Endothelial cell of umbilical vein (primary cell): ENCODE results near the gene NDUFS2. TPM values are rescaled to one million over a fixed set of nuclear protein-coding genes. Genes with fewer than 3 reads are reported as not detected.

Experiments
- BruUV-seq: library from RNA; stranded (reverse); fragments of 400-500 nt; replicated peaks from 2 replicates; lab custom pipeline; 2021; lab: Mats Ljungman, UMichigan
- CTCF ChIA-PET: fragments of 300-600, 350-600 bp; sonication (Branson Sonifier 250); formaldehyde crosslinking; loops from one replicate; lab custom pipeline; 2021; ENCODE audit warnings: antibody characterized with exemption, inconsistent platforms; lab: Charles Lee
- POLR2A ChIA-PET: fragments of 300-600, 350-600 bp; sonication (Branson Sonifier 250); formaldehyde crosslinking; loops from one replicate; lab custom pipeline; 2021; ENCODE audit warnings: antibody characterized with exemption, inconsistent platforms; lab: Charles Lee
- DNase-seq: peaks from one replicate; pipeline ENCODE4 v3.0.0-alpha.2; 2011; ENCODE audit warnings: low read depth, low spot score
- FAIRE-seq: peaks from 2 replicates; lab custom pipeline; 2011; peaks lifted over from hg19 to GRCh38; lab: Jason Lieb, UNC
- H2AFZ ChIP-seq: 2 replicates; pipeline ENCODE4 v1.6.0; 2012; ENCODE audit warnings: low read depth, low read length, control low read depth, inconsistent platforms
- H3K27ac ChIP-seq: 2 replicates; pipeline ENCODE4 v1.5.1; 2011; ENCODE audit warnings: low read depth, mild to moderate bottlenecking, control low read depth, low read length, moderate library complexity; ENCODE audit not compliant: insufficient read depth
- H3K27me3 ChIP-seq, 2 experiments: 2 replicates each; pipeline versions ENCODE4 v1.6.0 to v1.6.1; 2011; ENCODE audit warnings: low read length in 2 of 2, mixed read lengths in 1 of 2; ENCODE audit not compliant: control insufficient read depth in 2 of 2, insufficient read depth in 2 of 2
- H3K36me3 ChIP-seq, 2 experiments: 2 replicates in 1 of 2; 3 replicates in 1 of 2; pipeline ENCODE4 v1.5.1; 2011; ENCODE audit warnings: low read length in 2 of 2, mild to moderate bottlenecking in 1 of 2, moderate library complexity in 1 of 2; ENCODE audit not compliant: control insufficient read depth in 2 of 2, insufficient read depth in 2 of 2; ENCODE audit errors: extremely low read depth in 1 of 2
- H3K4me1 ChIP-seq: 3 replicates; pipeline ENCODE4 v1.5.1; 2011; ENCODE audit warnings: mild to moderate bottlenecking, low read length; ENCODE audit not compliant: control insufficient read depth, insufficient read depth; ENCODE audit errors: extremely low read depth
- H3K4me2 ChIP-seq: 2 replicates; pipeline ENCODE4 v1.6.1; 2011; ENCODE audit warnings: low read length, control low read depth, mixed read lengths; ENCODE audit not compliant: insufficient read depth
- H3K4me3 ChIP-seq, 3 experiments: fragments of 200-600 bp in 1 of 3; sonication (generic), shearing (Covaris generic) in 1 of 3; replicated peaks in 1 of 3; 2 replicates each; pipeline ENCODE4 v1.5.1; 2011 to 2016; ENCODE audit warnings: control low read depth in 3 of 3, low read length in 3 of 3, mild to moderate bottlenecking in 2 of 3, inconsistent platforms in 1 of 3, low read depth in 1 of 3, moderate library complexity in 1 of 3; ENCODE audit not compliant: insufficient read depth in 1 of 3
- H3K79me2 ChIP-seq: 2 replicates; pipeline ENCODE4 v1.6.0; 2012; ENCODE audit warnings: low read length, inconsistent platforms; ENCODE audit not compliant: control insufficient read depth, insufficient read depth
- H3K9ac ChIP-seq: replicated peaks from 2 replicates; pipeline ENCODE3; 2011; ENCODE audit warnings: low read length, control low read depth; ENCODE audit not compliant: insufficient read depth; ENCODE audit errors: extremely low read depth
- H3K9me1 ChIP-seq: replicated peaks from 3 replicates; pipeline ENCODE4 v1.6.0; 2011; ENCODE audit warnings: mild to moderate bottlenecking, low read length; ENCODE audit not compliant: control insufficient read depth, insufficient read depth; ENCODE audit errors: extremely low read depth
- H3K9me3 ChIP-seq: replicated peaks from 2 replicates; pipeline ENCODE4 v1.5.1; 2012; ENCODE audit warnings: low read length, inconsistent platforms; ENCODE audit not compliant: control insufficient read depth, insufficient read depth
- H4K20me1 ChIP-seq: replicated peaks from 2 replicates; pipeline ENCODE3; 2011; ENCODE audit warnings: mild to moderate bottlenecking, low read length; ENCODE audit not compliant: control insufficient read depth, insufficient read depth; ENCODE audit errors: extremely low read depth
- EZH2 ChIP-seq: IDR thresholded peaks from 2 replicates; pipeline ENCODE4 v1.6.1; 2012; ENCODE audit warnings: borderline replicate concordance, low read depth, mild to moderate bottlenecking, moderate library complexity, low read length, inconsistent platforms; ENCODE audit not compliant: severe bottlenecking
- FOS ChIP-seq: IDR thresholded peaks from 2 replicates; pipeline ENCODE4 v1.6.1; 2011; ENCODE audit warnings: mild to moderate bottlenecking, low read length, moderate library complexity, borderline replicate concordance; ENCODE audit not compliant: insufficient read depth
- GATA2 ChIP-seq: IDR thresholded peaks from 2 replicates; pipeline ENCODE4 v1.7.0; 2011; ENCODE audit warnings: low read depth, mild to moderate bottlenecking, moderate library complexity, mixed read lengths, low read length; ENCODE audit not compliant: insufficient read length, insufficient read depth
- JUN ChIP-seq: IDR thresholded peaks from 2 replicates; pipeline ENCODE4 v1.6.1; 2011; ENCODE audit warnings: borderline replicate concordance, low read depth; ENCODE audit not compliant: insufficient read length, insufficient read depth
- MYC ChIP-seq: IDR thresholded peaks from one replicate; pipeline ENCODE4 v1.6.1; 2011; ENCODE audit warnings: mild to moderate bottlenecking, low read depth, low read length
- POLR2A ChIP-seq: IDR thresholded peaks from 2 replicates; pipeline ENCODE4 v1.6.1; 2012; ENCODE audit warnings: low read depth, mild to moderate bottlenecking, control low read depth, low read length
- POLR2AphosphoS5 ChIP-seq: IDR thresholded peaks from 2 replicates; pipeline ENCODE4 v1.6.1; 2012; ENCODE audit warnings: low read depth, mild to moderate bottlenecking, control low read depth, low read length, moderate library complexity; ENCODE audit not compliant: insufficient read depth
- dilution Hi-C: fragments of 300-500 bp; cut with MboI; formaldehyde crosslinking; loops from one replicate; pipeline ENCODE4 v1.15.0; 2019; ENCODE audit warnings: low sequenced_read_pairs; ENCODE audit not compliant: extremely low pct_ligation_motif_present
- intact Hi-C: fragments of 100-400 bp; cut with micrococcal nuclease; formaldehyde crosslinking; loops from one replicate; pipeline ENCODE4 v1.10.0; 2022
- polyA plus RNA-seq, 4 experiments: library from polyadenylated mRNA; depleted of rRNA in 3 of 4; stranded (reverse) in 3 of 4; unstranded in 1 of 4; fragments of >200 nt; gene quantifications; 2 replicates each; pipeline versions ENCODE4 v1.2.1 to v1.2.3, GENCODE V29; 2011 to 2012; ENCODE audit warnings: missing spikeins in 1 of 4
- total RNA-seq: library from RNA; stranded (reverse); gene quantifications from 2 replicates; pipeline ENCODE4 v1.2.3, GENCODE V29; 2021
- TF ChIP-seq, protein P1 (sequence below), 2 donors: IDR thresholded peaks; 1 replicate in 1 of 2; 2 replicates in 1 of 2; pipeline ENCODE4 v1.5.1; 2011; ENCODE audit warnings: low read length in 2 of 2, mild to moderate bottlenecking in 2 of 2, moderate library complexity in 2 of 2, control low read depth in 1 of 2, inconsistent platforms in 1 of 2, low read depth in 1 of 2; ENCODE audit not compliant: insufficient read depth in 1 of 2; ENCODE audit errors: extremely low read depth in 1 of 2
- TF ChIP-seq, protein P2 (sequence below): IDR thresholded peaks from 2 replicates; pipeline ENCODE4 v1.6.1; 2011; ENCODE audit not compliant: insufficient read depth, insufficient read length

Gene NDUFS2
- total and polyA plus RNA-seq, 2 donors (not counting 3 experiments of a cell fraction or from before 2014, with no cell fraction given) = 95.1 to 130 TPM

DNA sequence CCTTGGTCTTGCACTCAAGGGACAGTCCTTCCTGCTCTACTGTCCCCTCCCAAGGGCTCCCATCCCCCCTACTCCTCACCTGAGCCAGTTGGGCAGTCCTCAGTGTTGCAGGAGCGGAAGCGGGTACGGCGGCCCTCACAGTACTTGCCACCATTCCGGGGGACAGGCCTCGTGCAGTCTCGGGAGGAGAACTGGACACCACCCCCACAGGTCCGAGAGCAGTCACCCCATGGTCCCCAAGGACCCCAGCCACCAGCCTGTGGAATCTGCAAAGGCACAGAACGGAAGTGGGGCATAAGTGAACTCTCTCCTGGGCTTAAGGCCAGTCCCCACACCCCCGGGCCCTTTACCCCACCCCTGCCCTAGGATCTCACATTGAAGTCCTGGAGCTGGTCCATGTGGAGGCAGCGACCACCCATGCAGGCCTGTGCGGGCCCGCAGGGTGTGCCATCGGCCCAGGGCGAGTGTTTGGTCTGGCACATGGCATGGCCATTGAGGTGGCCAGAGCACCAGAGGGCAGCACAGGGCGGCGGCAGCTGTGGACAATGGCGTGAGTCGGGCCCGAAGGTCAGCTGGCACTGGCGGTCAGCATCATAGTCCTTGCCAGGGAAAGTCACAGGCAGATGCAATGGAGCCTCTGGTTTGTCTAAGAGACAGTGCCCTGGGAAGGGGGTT is 8.5 kb upstream of the NDUFS2 start:
- BruUV-seq = no TSS peak
- dilution Hi-C loops = no loop called here
- peaks cover 3% of the 10 kb centered on the region in 2 experiments for H3K36me3 ChIP-seq
- peaks cover 30% of the 10 kb centered on the region for H3K4me1 ChIP-seq
- DNase-seq (no peak), FAIRE-seq (peak; percentile 70)
- intact Hi-C loops = loop anchor here (2.0 kb wide), 1 partner anchor 97 kb away; no protein-coding TSS in a partner anchor
- H3K9me1 ChIP-seq = no peaks in the 10 kb centered on the region
- H3K27me3 ChIP-seq = no peaks in the 10 kb centered on the region
- CTCF ChIA-PET = interaction anchor here (0.7 to 6.2 kb wide), 16 partner anchors 8 to 246 kb away, joined by 3 to 54 read pairs (median 4); partner anchors contain the start of genes NDUFS2, PPOX and TOMM40L
- POLR2A ChIA-PET = interaction anchor here (1.6 kb wide), 1 partner anchor 32 kb away, joined by 5 read pairs; no protein-coding TSS in a partner anchor
- H3K27ac ChIP-seq = no peak overlapping the region
- H3K4me3 ChIP-seq = no peak overlapping the region
- H2AFZ ChIP-seq = no peak overlapping the region
- no peak overlapping the region for H3K9ac ChIP-seq
- H3K79me2 ChIP-seq = peaks cover 33% of the 10 kb centered on the region
- H3K4me2 ChIP-seq = no peak overlapping the region
- no peaks in the 10 kb centered on the region for H4K20me1 ChIP-seq
- no peaks in the 10 kb centered on the region for H3K9me3 ChIP-seq
- TF ChIP-seq MYC = peak; percentile 49
- TF ChIP-seq, protein P1, sequence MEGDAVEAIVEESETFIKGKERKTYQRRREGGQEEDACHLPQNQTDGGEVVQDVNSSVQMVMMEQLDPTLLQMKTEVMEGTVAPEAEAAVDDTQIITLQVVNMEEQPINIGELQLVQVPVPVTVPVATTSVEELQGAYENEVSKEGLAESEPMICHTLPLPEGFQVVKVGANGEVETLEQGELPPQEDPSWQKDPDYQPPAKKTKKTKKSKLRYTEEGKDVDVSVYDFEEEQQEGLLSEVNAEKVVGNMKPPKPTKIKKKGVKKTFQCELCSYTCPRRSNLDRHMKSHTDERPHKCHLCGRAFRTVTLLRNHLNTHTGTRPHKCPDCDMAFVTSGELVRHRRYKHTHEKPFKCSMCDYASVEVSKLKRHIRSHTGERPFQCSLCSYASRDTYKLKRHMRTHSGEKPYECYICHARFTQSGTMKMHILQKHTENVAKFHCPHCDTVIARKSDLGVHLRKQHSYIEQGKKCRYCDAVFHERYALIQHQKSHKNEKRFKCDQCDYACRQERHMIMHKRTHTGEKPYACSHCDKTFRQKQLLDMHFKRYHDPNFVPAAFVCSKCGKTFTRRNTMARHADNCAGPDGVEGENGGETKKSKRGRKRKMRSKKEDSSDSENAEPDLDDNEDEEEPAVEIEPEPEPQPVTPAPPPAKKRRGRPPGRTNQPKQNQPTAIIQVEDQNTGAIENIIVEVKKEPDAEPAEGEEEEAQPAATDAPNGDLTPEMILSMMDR (IDR thresholded peaks at IDR 0.05; ENCODE audit: extremely low read depth in 1 of 2, insufficient read depth in 1 of 2, low read depth in 1 of 2, low read length in 2 of 2) = peak; percentile 36 to 61
- no peak for TF ChIP-seq FOS

DNA sequence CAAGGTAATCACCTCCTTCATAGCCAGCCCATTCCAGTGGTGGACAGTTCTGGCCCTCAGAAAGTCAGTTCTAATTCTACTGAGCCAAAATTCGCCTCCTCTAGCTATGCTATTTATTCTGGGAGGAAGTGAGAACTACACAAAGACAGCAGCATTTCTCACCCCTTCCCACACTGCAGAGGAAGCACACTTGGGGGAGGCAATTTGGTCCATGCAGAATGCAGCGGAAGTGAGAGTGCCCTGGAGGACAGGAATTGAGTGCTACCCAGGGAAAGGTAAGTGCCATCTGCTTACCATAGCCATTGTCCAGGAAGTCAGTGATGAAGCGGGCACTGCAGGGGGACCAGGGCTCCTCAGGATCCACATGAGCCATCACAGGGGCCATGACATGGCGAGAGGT is 7.0 kb upstream of the NDUFS2 start:
- BruUV-seq = no TSS peak
- peaks cover 34% of the 10 kb centered on the region for H3K79me2 ChIP-seq
- ChIA-PET POLR2A (interaction anchor here (0.8 kb wide), 1 partner anchor 11 kb away, joined by 3 read pairs; no protein-coding TSS in a partner anchor), CTCF (no interaction called here)
- no peaks in the 10 kb centered on the region for H3K27me3 ChIP-seq
- intact Hi-C loops = no loop called here
- H3K27ac ChIP-seq = no peak overlapping the region
- no peak overlapping the region for H2AFZ ChIP-seq
- no peak overlapping the region for H3K4me2 ChIP-seq
- peaks cover 38% of the 10 kb centered on the region for H3K4me1 ChIP-seq
- H3K4me3 ChIP-seq = no peak overlapping the region
- dilution Hi-C loops = no loop called here
- no peaks in the 10 kb centered on the region for H3K9me3 ChIP-seq
- no peak overlapping the region for H3K9ac ChIP-seq
- H3K36me3 ChIP-seq = peaks cover 3% of the 10 kb centered on the region in 2 experiments
- no peak for TF ChIP-seq JUN
- no peak for TF ChIP-seq POLR2A
- no peak for TF ChIP-seq MYC
- no peak for TF ChIP-seq POLR2AphosphoS5
- TF ChIP-seq FOS = no peak
- TF ChIP-seq, protein P2, sequence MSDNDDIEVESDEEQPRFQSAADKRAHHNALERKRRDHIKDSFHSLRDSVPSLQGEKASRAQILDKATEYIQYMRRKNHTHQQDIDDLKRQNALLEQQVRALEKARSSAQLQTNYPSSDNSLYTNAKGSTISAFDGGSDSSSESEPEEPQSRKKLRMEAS = no peak
- TF ChIP-seq GATA2 = no peak
- TF ChIP-seq, protein P1 (IDR thresholded peaks at IDR 0.05; ENCODE audit: extremely low read depth in 1 of 2, insufficient read depth in 1 of 2, low read depth in 1 of 2, low read length in 2 of 2) = no peak
- no peak for TF ChIP-seq EZH2
- H3K9me1 ChIP-seq = no peaks in the 10 kb centered on the region
- no peaks in the 10 kb centered on the region for H4K20me1 ChIP-seq
- FAIRE-seq = no peak
- DNase-seq = no peak
